ENCODE results near the gene PLSCR1. TPM values are rescaled to one million over a fixed set of nuclear protein-coding genes. Genes with fewer than 3 reads are reported as not detected.

The PLSCR1 gene
- 31.1 TPM for polyA plus RNA-seq

- H3K27ac Mint-ChIP-seq, result peak within 1 kb of the TSS; percentile 87 to 92 (median 90)
- peaks cover 34 to 54% (median 50%) of the 10 kb centered on the region in 3 donors for H3K4me1 Mint-ChIP-seq
- H3K4me3 Mint-ChIP-seq, result peak within 1 kb of the TSS; percentile 92 to 98 (median 98)
- no peaks in the 10 kb centered on the region for H3K27me3 Mint-ChIP-seq
- peaks cover under 1% of the 10 kb centered on the region for H3K36me3 Mint-ChIP-seq
- H3K9me3 Mint-ChIP-seq, result no peaks in the 10 kb centered on the region
Measured at GRCh38 chr3:146544002-146544928, at the start of gene PLSCR1. Gene PLSCR1, minus strand, starts transcription at chr3:146544607. Its CDS starts 8,055 bp downstream, at chr3:146536552.

- Mint-ChIP-seq H3K27me3 (peaks cover 1% of the 10 kb centered on the region), H3K36me3 (no peaks in the 10 kb centered on the region)
Measured at GRCh38 chr3:146593776-146594175, 49.4 kb upstream of the PLSCR1 start.

GRCh38 chr3:146590521-146590920 is 46.1 kb upstream of the PLSCR1 start:
- no peak overlapping the region for H3K4me3 Mint-ChIP-seq
- H3K27me3 Mint-ChIP-seq, result peaks cover 1% of the 10 kb centered on the region
- H3K27ac Mint-ChIP-seq, result no peak overlapping the region
- H3K9me3 Mint-ChIP-seq, result no peaks in the 10 kb centered on the region
- no peaks in the 10 kb centered on the region for H3K36me3 Mint-ChIP-seq
- no peaks in the 10 kb centered on the region for H3K4me1 Mint-ChIP-seq

More at GRCh38 chr3:146593776-146594175, 49.4 kb upstream of the PLSCR1 start:
- no peaks in the 10 kb centered on the region for H3K9me3 Mint-ChIP-seq
- no peak overlapping the region for H3K4me3 Mint-ChIP-seq
- H3K27ac Mint-ChIP-seq, result no peak overlapping the region
- no peaks in the 10 kb centered on the region for H3K4me1 Mint-ChIP-seq

DNA sequence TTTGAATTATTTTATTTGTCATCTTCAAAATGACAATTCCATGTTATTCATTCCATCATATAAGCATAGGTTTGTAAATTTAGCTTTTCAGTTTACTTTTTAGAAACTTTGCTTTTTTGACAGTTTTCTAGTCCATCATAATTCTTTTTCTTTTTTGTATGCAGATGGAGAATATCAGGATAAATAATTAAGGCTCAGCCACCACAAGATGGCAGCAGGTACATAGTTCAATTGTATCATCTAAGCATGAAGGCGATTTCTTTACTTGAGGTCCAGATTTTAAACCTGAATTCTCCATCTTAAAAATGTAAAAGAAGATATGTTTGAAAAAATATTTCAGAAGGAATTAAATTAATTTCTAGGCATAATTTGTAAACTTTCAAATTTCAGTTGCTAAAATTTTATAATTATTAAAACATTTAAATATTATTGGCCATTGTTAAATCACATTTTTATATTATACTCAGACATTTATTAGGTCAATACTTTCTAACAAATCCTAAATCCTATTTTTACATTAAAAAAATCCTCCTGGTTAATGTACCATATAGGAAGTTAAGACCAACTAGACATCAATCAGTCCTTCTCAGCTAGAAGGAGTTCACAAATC is 45.6 kb upstream of the PLSCR1 start:
- Mint-ChIP-seq H3K9me3 (no peaks in the 10 kb centered on the region), H3K4me1 (no peaks in the 10 kb centered on the region), H3K36me3 (no peaks in the 10 kb centered on the region), H3K27me3 (peaks cover 1% of the 10 kb centered on the region), H3K27ac (no peak overlapping the region), H3K4me3 (no peak overlapping the region)

- H3K27ac Mint-ChIP-seq, result no peak overlapping the region
- H3K27me3 Mint-ChIP-seq, result no peaks in the 10 kb centered on the region
- H3K36me3 Mint-ChIP-seq, result no peaks in the 10 kb centered on the region
- no peaks in the 10 kb centered on the region for H3K4me1 Mint-ChIP-seq
- H3K4me3 Mint-ChIP-seq, result no peak overlapping the region
- peaks cover 0 to 7% (median 1%) of the 10 kb centered on the region in 3 donors for H3K9me3 Mint-ChIP-seq
Measured at GRCh38 chr3:146585156-146585555, 40.7 kb upstream of the PLSCR1 start.

DNA sequence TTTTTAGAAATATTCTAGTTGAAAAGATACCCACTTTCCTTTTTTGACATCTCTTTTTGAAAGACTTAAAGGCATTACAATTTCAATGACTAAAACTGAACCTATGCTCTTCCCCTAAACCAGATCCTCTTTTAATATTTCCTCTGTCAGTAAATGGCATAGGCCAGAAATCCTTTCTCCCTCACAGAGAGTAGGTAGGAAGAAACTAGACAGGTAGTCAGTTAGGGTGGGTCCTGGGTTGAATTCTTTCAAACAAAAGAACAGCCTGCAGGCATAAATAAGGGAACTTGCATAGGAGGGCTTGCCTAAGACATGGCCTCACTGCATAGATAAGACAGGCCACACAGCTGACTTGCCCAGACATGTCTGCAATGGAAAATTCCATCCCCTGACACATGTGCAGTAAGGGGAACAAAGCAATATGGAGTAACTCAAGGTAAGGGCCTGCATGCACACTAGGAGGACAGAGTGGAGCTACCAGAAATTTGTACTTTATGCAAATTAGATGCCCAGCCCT is 37.6 kb upstream of the PLSCR1 start:
- H3K4me3 Mint-ChIP-seq, result no peak overlapping the region
- no peaks in the 10 kb centered on the region for H3K27me3 Mint-ChIP-seq
- H3K9me3 Mint-ChIP-seq, result peaks cover 0 to 7% (median 1%) of the 10 kb centered on the region in 3 donors
- no peaks in the 10 kb centered on the region for H3K36me3 Mint-ChIP-seq
- H3K27ac Mint-ChIP-seq, result no peak overlapping the region
- H3K4me1 Mint-ChIP-seq, result no peaks in the 10 kb centered on the region

DNA sequence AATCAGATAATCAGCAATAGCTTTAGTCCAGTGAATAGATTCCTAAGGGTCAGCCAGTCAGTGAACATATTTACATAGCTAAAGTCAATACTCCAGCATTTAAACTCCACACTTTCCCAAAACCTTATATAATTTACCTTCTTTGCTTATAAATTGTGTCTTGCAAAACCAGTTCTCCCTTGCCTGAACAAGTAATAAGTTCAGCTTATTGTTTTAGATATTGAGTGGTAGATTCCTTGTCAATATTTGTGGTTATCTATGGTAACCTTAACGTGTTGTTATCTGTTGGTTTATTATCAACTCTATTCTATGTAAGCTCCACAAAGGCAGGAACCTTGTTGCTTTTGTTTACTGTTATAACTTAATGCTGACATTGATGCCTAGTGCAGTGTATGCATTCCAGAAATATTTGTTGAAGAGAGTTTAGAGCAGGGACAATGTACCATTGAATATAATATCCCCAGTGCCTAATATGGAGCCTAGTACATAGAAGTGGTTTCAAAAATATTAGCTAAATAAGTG is 36.7 kb upstream of the PLSCR1 start:
- Mint-ChIP-seq H3K27me3 (no peaks in the 10 kb centered on the region), H3K27ac (no peak overlapping the region), H3K36me3 (no peaks in the 10 kb centered on the region), H3K9me3 (peaks cover 0 to 7% (median 1%) of the 10 kb centered on the region in 3 donors), H3K4me3 (no peak overlapping the region), H3K4me1 (no peaks in the 10 kb centered on the region)

GRCh38 chr3:146577662-146578061 is 33.3 kb upstream of the PLSCR1 start:
- H3K27me3 Mint-ChIP-seq, result no peaks in the 10 kb centered on the region
- H3K4me1 Mint-ChIP-seq, result no peaks in the 10 kb centered on the region
- no peaks in the 10 kb centered on the region for H3K9me3 Mint-ChIP-seq
- H3K4me3 Mint-ChIP-seq, result no peak overlapping the region
- no peak overlapping the region for H3K27ac Mint-ChIP-seq
- no peaks in the 10 kb centered on the region for H3K36me3 Mint-ChIP-seq

DNA sequence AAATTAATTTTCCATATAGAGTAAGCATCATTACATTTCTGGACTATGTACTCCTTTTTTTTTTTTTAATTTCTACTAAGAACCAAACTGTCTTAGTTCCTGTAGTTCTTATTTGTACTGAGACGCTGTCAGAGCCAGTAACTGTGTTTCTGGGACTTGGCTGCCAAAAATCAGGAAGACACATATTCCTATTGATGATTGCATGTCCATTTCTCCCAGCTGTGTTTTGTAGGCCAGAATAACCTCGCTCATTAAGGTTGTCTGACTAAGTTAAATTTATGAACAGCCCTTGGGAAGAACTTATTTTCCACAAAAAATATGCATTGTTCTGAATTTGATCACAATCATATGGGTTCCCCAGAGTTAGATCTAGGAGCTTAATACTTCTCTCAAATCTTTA is 31.2 kb upstream of the PLSCR1 start:
- no peaks in the 10 kb centered on the region for H3K27me3 Mint-ChIP-seq
- H3K4me1 Mint-ChIP-seq, result no peaks in the 10 kb centered on the region
- H3K36me3 Mint-ChIP-seq, result no peaks in the 10 kb centered on the region
- no peak overlapping the region for H3K27ac Mint-ChIP-seq
- no peaks in the 10 kb centered on the region for H3K9me3 Mint-ChIP-seq
- H3K4me3 Mint-ChIP-seq, result no peak overlapping the region

- H3K4me3 Mint-ChIP-seq, result no peak overlapping the region
- no peaks in the 10 kb centered on the region for H3K36me3 Mint-ChIP-seq
- H3K27me3 Mint-ChIP-seq, result no peaks in the 10 kb centered on the region
- H3K9me3 Mint-ChIP-seq, result no peaks in the 10 kb centered on the region
- H3K27ac Mint-ChIP-seq, result no peak overlapping the region
- no peaks in the 10 kb centered on the region for H3K4me1 Mint-ChIP-seq
Measured at GRCh38 chr3:146574173-146574572, 29.8 kb upstream of the PLSCR1 start.

GRCh38 chr3:146569314-146569713 is 24.9 kb upstream of the PLSCR1 start:
- Mint-ChIP-seq H3K4me1 (peaks cover 0 to 4% (median 0%) of the 10 kb centered on the region in 3 donors), H3K27me3 (no peaks in the 10 kb centered on the region), H3K36me3 (peaks cover 2% of the 10 kb centered on the region), H3K4me3 (no peak overlapping the region), H3K9me3 (no peaks in the 10 kb centered on the region), H3K27ac (no peak overlapping the region)

DNA sequence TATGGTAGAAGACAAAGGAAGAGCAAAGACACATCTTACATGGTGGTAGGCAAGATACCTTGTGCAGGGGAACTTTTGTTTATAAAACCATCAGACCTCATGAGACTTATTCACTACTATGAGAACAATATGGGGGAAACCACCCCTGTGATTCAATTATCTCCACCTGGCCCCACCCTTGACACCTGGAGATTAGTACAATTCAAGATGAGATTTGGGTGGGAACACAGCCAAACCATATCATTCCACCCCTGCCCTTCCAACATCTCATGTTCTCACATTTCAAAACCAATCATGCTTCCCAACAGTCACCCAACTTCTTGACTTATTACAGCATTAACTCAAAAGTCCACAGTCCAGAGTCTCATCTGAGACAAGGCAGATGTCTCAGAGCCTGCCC is 21.7 kb upstream of the PLSCR1 start:
- H3K27ac Mint-ChIP-seq, result no peak overlapping the region
- peaks cover 0 to 4% (median 0%) of the 10 kb centered on the region in 3 donors for H3K9me3 Mint-ChIP-seq
- H3K36me3 Mint-ChIP-seq, result peaks cover 2% of the 10 kb centered on the region
- H3K4me3 Mint-ChIP-seq, result no peak overlapping the region
- H3K27me3 Mint-ChIP-seq, result no peaks in the 10 kb centered on the region
- peaks cover 0 to 4% (median 0%) of the 10 kb centered on the region in 3 donors for H3K4me1 Mint-ChIP-seq

DNA sequence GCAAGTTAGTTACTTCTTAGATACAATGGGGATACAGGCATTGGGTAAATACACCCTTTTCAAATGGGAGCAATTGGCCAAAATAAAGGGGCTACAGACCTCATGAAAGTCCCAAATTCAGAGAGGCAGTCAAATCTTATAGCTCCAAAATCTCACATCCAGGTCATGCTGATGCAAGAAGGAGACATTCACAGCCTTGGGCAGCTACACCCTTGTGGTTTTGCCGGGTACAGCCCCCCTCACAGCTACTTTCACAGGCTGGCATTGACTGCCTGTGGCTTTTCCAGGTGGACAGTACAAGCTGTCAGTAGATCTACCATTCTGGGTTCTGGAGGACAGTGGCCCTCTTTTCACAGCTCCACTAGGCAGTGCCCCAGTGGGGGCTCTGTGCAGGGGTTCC is 17.5 kb upstream of the PLSCR1 start:
- Mint-ChIP-seq H3K4me3 (no peak overlapping the region), H3K27me3 (no peaks in the 10 kb centered on the region), H3K36me3 (no peaks in the 10 kb centered on the region), H3K27ac (no peak overlapping the region), H3K9me3 (peaks cover 0 to 4% (median 0%) of the 10 kb centered on the region in 3 donors), H3K4me1 (no peaks in the 10 kb centered on the region)

GRCh38 chr3:146561463-146561862 is 17.1 kb upstream of the PLSCR1 start:
- H3K4me1 Mint-ChIP-seq, result no peaks in the 10 kb centered on the region
- H3K4me3 Mint-ChIP-seq, result no peak overlapping the region
- H3K9me3 Mint-ChIP-seq, result peaks cover 0 to 4% (median 0%) of the 10 kb centered on the region in 3 donors
- no peaks in the 10 kb centered on the region for H3K27me3 Mint-ChIP-seq
- no peaks in the 10 kb centered on the region for H3K36me3 Mint-ChIP-seq
- no peak overlapping the region for H3K27ac Mint-ChIP-seq

DNA sequence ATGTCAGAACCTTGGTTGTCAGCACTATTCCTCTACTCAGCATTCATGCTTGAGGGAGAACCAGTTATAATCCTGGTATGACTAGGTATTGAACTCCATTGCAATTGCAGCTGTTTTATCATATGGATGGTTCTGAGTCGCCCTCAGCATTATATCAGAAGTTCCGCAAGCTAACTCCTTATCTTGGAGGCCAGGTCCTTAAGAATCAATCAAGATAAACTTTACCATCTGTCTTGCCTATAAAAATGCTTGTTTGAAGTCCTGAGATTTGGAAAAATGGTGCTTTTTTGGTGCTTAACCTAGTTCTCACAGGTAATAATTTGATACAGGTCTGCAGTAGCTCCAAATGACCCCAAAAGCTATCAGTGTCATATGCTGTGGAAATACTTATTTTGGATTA is 16.3 kb upstream of the PLSCR1 start:
- Mint-ChIP-seq H3K4me1 (no peaks in the 10 kb centered on the region), H3K27ac (no peak overlapping the region), H3K4me3 (no peak overlapping the region), H3K36me3 (no peaks in the 10 kb centered on the region), H3K27me3 (no peaks in the 10 kb centered on the region), H3K9me3 (peaks cover 0 to 4% (median 0%) of the 10 kb centered on the region in 3 donors)
